Panc1 (cell line): ENCODE measurements around the gene NEB. TPM values are rescaled to one million over a fixed set of nuclear protein-coding genes. Genes with fewer than 3 reads are reported as not detected.

Source experiments
- ATAC-seq: fragments of 200-7000 bp; cut with Tn5 transposase; 2 replicates; pipeline ENCODE4 v1.9.1; 2020; ENCODE audit warnings: mild to moderate bottlenecking, moderate library complexity
- BruUV-seq: library from RNA; stranded (reverse); fragments of 400-500 nt; replicated peaks from 2 replicates; lab custom pipeline; 2021; lab: Mats Ljungman, UMichigan
- CTCF ChIA-PET: fragments of 300-600 bp; sonication (Branson Sonifier 250); formaldehyde crosslinking; loops from one replicate; lab custom pipeline; 2022; ENCODE audit warnings: antibody characterized with exemption; lab: Charles Lee
- POLR2A ChIA-PET: fragments of 300-600 bp; sonication (Branson Sonifier 250); formaldehyde crosslinking; loops from one replicate; lab custom pipeline; 2022; ENCODE audit warnings: antibody characterized with exemption; lab: Charles Lee
- DNase-seq: peaks from one replicate; pipeline ENCODE4 v3.0.0-alpha.2; 2010; ENCODE audit warnings: low read depth, low spot score
- H3K27ac ChIP-seq: 2 replicates; pipeline ENCODE4 v1.5.1; 2011; ENCODE audit warnings: mild to moderate bottlenecking, low read length, inconsistent platforms
- H3K27me3 ChIP-seq: fragments of 200-500 bp; sonication (Bioruptor generic); 2 replicates; pipeline ENCODE4 v1.6.0; 2014; ENCODE audit warnings: low read length, inconsistent platforms; ENCODE audit not compliant: control insufficient read depth, insufficient read depth
- H3K36me3 ChIP-seq: fragments of 200-500 bp; sonication (Bioruptor generic); 2 replicates; pipeline ENCODE4 v1.5.1; 2014; ENCODE audit warnings: inconsistent platforms, mild to moderate bottlenecking, low read length, moderate library complexity; ENCODE audit not compliant: control insufficient read depth, insufficient read depth
- H3K4me1 ChIP-seq: 2 replicates; pipeline ENCODE4 v1.5.1; 2011; ENCODE audit warnings: inconsistent platforms, mild to moderate bottlenecking, low read length, moderate library complexity; ENCODE audit not compliant: control insufficient read depth, insufficient read depth
- H3K4me3 ChIP-seq, 2 experiments: 2 replicates each; pipeline ENCODE4 v1.5.1; 2011 to 2012; ENCODE audit warnings: low read depth in 2 of 2, low read length in 2 of 2, mild to moderate bottlenecking in 2 of 2, inconsistent platforms in 1 of 2, moderate library complexity in 1 of 2
- H3K9me3 ChIP-seq: fragments of 200-500 bp; sonication (Bioruptor generic); 2 replicates; pipeline ENCODE4 v1.5.1; 2014; ENCODE audit warnings: low read depth, mild to moderate bottlenecking, inconsistent platforms, low read length, moderate library complexity; ENCODE audit not compliant: control insufficient read depth, insufficient read depth
- CTCF ChIP-seq: fragments of 450-650 bp; IDR thresholded peaks from 2 replicates; pipeline ENCODE4 v1.5.1; 2017; ENCODE audit warnings: mild to moderate bottlenecking
- POLR2AphosphoS5 ChIP-seq: IDR thresholded peaks from 2 replicates; pipeline ENCODE4 v1.6.1; 2012; ENCODE audit warnings: mild to moderate bottlenecking, low read depth, low read length, moderate library complexity
- SIN3A ChIP-seq: IDR thresholded peaks from 2 replicates; pipeline ENCODE4 v1.6.1; 2012; ENCODE audit warnings: low read depth, mild to moderate bottlenecking, low read length, moderate library complexity, borderline replicate concordance; ENCODE audit not compliant: insufficient read depth
- TCF7L2 ChIP-seq: IDR thresholded peaks from 2 replicates; pipeline ENCODE4 v1.6.1; 2011; ENCODE audit warnings: mild to moderate bottlenecking, low read depth, low read length, inconsistent platforms
- in situ Hi-C: cut with HindIII; loops from 2 replicates; pipeline ENCODE4 v1.10.0; 2016; ENCODE audit warnings: low sequenced_read_pairs, low pct_unique_long_range_greater_than_20kb
- intact Hi-C: fragments of 100-400 bp; cut with micrococcal nuclease; formaldehyde crosslinking; loops from one replicate; pipeline ENCODE4 v1.10.0; 2022; ENCODE audit not compliant: unreplicated experiment
- total RNA-seq: library from RNA; stranded (reverse); gene quantifications from one replicate; pipeline ENCODE4 v1.2.1, GENCODE V29; 2021; ENCODE audit not compliant: unreplicated experiment
- TF ChIP-seq, protein P1 (sequence below), 2 experiments: IDR thresholded peaks; 2 replicates each; pipeline ENCODE4 v1.6.1; 2011 to 2012; ENCODE audit warnings: low read depth in 2 of 2, control low read depth in 1 of 2, low read length in 1 of 2, mild to moderate bottlenecking in 1 of 2, moderate library complexity in 1 of 2; ENCODE audit not compliant: insufficient read depth in 1 of 2

The NEB gene
- total RNA-seq, 1 experiment from 2014 or later: 0.10 TPM

DNA sequence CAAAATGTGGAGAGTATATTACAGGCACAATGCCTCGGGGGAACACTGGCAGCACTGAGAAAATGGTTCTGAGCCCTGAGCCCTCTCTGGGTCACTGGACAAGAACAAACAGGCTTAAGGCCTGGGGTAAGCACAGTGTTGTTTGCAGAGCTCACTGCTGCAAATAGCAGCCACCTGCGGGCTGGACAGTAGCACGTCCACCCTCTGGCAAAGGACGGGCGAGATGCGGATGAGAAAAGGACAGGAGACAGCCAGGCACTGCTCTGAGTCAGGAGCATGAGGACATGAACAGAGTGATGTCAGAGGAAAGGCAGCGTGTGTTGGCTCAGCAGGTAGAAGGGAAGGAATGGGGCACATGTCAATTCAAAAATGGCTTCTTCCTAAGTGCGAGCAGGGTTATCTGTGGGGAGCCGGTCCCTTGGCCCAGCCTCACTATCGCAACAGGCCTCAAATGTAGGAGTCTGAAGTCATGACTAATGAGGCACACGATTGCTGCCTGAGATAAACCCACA is 25.9 kb upstream of the NEB start:
- DNase-seq: no peak
- ChIA-PET POLR2A (no interaction called here), CTCF (no interaction called here)

GRCh38 chr2:151758744-151759143 is 24.5 kb upstream of the NEB start:
- TF ChIP-seq POLR2AphosphoS5 (no peak), TCF7L2 (no peak), SIN3A (no peak), CTCF (no peak)
- TF ChIP-seq, protein P1, sequence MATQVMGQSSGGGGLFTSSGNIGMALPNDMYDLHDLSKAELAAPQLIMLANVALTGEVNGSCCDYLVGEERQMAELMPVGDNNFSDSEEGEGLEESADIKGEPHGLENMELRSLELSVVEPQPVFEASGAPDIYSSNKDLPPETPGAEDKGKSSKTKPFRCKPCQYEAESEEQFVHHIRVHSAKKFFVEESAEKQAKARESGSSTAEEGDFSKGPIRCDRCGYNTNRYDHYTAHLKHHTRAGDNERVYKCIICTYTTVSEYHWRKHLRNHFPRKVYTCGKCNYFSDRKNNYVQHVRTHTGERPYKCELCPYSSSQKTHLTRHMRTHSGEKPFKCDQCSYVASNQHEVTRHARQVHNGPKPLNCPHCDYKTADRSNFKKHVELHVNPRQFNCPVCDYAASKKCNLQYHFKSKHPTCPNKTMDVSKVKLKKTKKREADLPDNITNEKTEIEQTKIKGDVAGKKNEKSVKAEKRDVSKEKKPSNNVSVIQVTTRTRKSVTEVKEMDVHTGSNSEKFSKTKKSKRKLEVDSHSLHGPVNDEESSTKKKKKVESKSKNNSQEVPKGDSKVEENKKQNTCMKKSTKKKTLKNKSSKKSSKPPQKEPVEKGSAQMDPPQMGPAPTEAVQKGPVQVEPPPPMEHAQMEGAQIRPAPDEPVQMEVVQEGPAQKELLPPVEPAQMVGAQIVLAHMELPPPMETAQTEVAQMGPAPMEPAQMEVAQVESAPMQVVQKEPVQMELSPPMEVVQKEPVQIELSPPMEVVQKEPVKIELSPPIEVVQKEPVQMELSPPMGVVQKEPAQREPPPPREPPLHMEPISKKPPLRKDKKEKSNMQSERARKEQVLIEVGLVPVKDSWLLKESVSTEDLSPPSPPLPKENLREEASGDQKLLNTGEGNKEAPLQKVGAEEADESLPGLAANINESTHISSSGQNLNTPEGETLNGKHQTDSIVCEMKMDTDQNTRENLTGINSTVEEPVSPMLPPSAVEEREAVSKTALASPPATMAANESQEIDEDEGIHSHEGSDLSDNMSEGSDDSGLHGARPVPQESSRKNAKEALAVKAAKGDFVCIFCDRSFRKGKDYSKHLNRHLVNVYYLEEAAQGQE (IDR thresholded peaks at IDR 0.05; ENCODE audit: insufficient read depth in 1 of 2, low read depth in 2 of 2, low read length in 1 of 2): no peak
- ATAC-seq (no peak), DNase-seq (no peak)
- H3K36me3 ChIP-seq: no peaks in the 10 kb centered on the region
- BruUV-seq: no TSS peak
- ChIA-PET CTCF (no interaction called here), POLR2A (no interaction called here)
- no peak overlapping the region for H3K4me3 ChIP-seq
- no peaks in the 10 kb centered on the region for H3K9me3 ChIP-seq
- H3K4me1 ChIP-seq: no peaks in the 10 kb centered on the region; the same call in 1 of the 2 replicates
- H3K27ac ChIP-seq: no peak overlapping the region
- no peaks in the 10 kb centered on the region for H3K27me3 ChIP-seq
- in situ Hi-C loops (no loop called here), intact Hi-C loops (no loop called here)

More for the DNA sequence above, 25.9 kb upstream of the NEB start:
- intact Hi-C loops (no loop called here), in situ Hi-C loops (no loop called here)
- Histone ChIP-seq H3K4me3 (no peak overlapping the region), H3K36me3 (no peaks in the 10 kb centered on the region), H3K27ac (no peak overlapping the region), H3K4me1 (no peaks in the 10 kb centered on the region; the same call in 1 of the 2 replicates), H3K9me3 (no peaks in the 10 kb centered on the region), H3K27me3 (no peaks in the 10 kb centered on the region)
- TF ChIP-seq, protein P1 (IDR thresholded peaks at IDR 0.05; ENCODE audit: insufficient read depth in 1 of 2, low read depth in 2 of 2, low read length in 1 of 2): no peak
- TF ChIP-seq CTCF (no peak), POLR2AphosphoS5 (no peak), TCF7L2 (no peak), SIN3A (no peak)
- no TSS peak for BruUV-seq
- no peak for ATAC-seq
